Effector memory CD4-positive, alpha-beta T cell (primary cell): ENCODE results near the gene SMURF2.

Experiments
- DNase-seq, 3 donors: peaks; one replicate each; pipeline ENCODE4 v3.0.0-alpha.2; 2020
- H3K27ac ChIP-seq: 2 replicates; pipeline ENCODE4 v1.7.0; 2013; ENCODE audit warnings: mild to moderate bottlenecking, low read length, moderate library complexity; ENCODE audit not compliant: insufficient read depth, poor library complexity, severe bottlenecking
- H3K27me3 ChIP-seq: replicated peaks from 2 replicates; pipeline ENCODE4 v1.7.0; 2013; ENCODE audit warnings: mild to moderate bottlenecking, low read length; ENCODE audit not compliant: insufficient read depth, control insufficient read depth, poor library complexity, severe bottlenecking
- H3K36me3 ChIP-seq: 2 replicates; pipeline ENCODE4 v1.7.0; 2013; ENCODE audit warnings: mild to moderate bottlenecking, low read length, moderate library complexity; ENCODE audit not compliant: control insufficient read depth, insufficient read depth
- H3K4me1 ChIP-seq: 2 replicates; pipeline ENCODE4 v1.7.0; 2013; ENCODE audit warnings: low read length, mild to moderate bottlenecking; ENCODE audit not compliant: control insufficient read depth, insufficient read depth, poor library complexity, severe bottlenecking
- H3K4me3 ChIP-seq: 2 replicates; pipeline ENCODE4 v1.7.0; 2013; ENCODE audit warnings: low read length, low read depth, mild to moderate bottlenecking; ENCODE audit not compliant: insufficient read depth, poor library complexity, severe bottlenecking
- H3K9me3 ChIP-seq: 2 replicates; pipeline ENCODE4 v1.7.0; 2013; ENCODE audit warnings: mild to moderate bottlenecking, low read length, moderate library complexity; ENCODE audit not compliant: control insufficient read depth

The SMURF2 gene

DNA sequence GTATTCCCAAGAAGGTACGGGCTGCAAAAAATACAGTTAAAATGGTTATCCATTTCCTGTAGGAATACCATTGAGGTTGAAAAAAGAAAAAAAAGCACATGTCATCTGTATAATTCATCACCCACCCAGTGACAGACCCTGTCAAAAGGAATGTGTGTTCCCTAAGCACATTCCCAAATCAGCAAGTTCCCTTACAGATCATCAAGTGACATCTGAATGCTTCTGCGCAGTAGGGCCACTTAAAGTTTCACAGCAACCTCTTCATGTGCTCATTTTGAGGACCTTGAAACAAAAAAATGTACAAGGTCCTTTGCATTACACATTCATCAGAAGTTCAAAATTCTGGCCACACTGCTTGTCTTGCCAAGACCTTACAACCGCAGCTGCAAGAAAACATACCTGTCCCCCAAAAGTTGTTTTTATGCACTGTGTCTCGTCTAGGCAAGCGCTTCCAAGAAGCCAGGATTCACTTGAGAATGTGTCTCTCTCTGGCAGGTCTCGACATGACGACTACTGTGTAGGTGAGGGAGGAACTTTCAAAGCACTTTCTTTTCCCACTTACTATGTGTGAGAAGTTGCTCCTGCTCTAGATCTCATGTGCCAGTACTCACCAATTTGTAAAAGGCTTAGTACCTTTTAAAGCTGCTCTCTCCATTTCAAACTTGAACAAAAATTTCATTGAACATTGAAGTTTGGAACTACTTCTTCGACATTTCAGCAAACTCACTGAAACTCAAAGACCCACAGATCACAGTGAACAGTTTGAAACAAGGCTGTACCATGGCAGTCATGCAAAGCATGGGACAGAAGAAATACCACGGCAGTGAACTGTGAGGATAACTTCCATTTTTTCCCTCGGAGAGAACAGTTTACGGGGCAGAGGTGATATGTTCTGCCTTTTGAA, 161.0 kb downstream of the SMURF2 start:
- H3K27me3 ChIP-seq, result no peaks in the 10 kb centered on the region
- H3K9me3 ChIP-seq, result no peaks in the 10 kb centered on the region
- H3K27ac ChIP-seq, result no peak overlapping the region
- no peak overlapping the region for H3K4me3 ChIP-seq
- peaks cover 77% of the 10 kb centered on the region for H3K36me3 ChIP-seq
- H3K4me1 ChIP-seq, result peaks cover 33% of the 10 kb centered on the region
- peak in 1 of 3 donors; percentile 4 for DNase-seq

DNA sequence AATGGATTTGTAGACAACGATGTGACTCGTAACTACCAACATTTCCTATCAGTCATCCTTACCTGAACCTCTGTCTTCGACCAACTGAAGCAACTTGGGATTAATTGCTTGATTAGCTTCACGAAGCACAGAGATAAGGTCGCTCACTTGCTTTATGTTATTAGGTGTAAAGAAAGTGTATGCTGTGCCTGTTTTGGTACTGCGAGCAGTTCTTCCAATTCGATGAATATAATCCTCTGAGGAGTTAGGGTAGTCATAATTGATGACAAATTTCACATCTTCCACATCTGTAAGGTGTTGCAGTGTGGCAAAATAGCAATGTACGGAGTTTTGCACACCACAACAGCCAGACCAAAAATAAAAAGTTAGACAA, 161.6 kb downstream of the SMURF2 start:
- Histone ChIP-seq H3K27me3 (no peaks in the 10 kb centered on the region), H3K9me3 (no peaks in the 10 kb centered on the region), H3K36me3 (peaks cover 75% of the 10 kb centered on the region), H3K4me3 (no peak overlapping the region), H3K4me1 (peaks cover 38% of the 10 kb centered on the region), H3K27ac (no peak overlapping the region)
- no peak for DNase-seq

DNA sequence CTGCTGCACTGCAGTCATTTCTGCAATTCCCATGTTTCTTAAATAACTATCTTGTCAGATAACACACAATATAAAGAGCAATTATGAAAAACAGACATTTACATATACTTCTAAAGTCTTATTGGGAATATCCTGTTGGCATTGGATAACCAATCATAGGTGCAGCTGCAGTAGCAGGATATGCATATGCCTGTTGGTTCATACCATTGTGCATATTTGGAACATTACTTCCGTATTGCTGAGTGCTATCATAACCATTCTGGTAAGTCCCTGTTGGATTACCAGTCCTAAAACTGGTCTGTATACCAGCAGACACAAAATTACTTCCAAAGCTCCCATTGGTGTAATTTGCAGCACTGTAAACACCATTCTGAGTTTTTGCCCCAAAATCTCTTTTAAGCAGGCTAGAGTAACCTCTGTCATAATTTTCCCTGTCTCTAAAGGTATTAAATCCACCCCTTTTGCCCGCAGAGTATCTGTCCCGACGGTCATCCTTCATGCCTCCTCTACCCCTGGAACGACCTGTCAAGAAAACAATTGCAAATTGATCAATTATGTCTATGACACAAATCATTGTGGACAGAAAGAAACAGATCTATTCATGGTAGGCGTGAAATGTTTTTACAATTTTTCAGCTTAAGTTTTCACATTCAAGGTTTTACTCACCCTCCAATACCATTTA, 162.2 kb downstream of the SMURF2 start:
- Histone ChIP-seq H3K27ac (no peak overlapping the region), H3K4me3 (no peak overlapping the region), H3K9me3 (no peaks in the 10 kb centered on the region), H3K4me1 (peaks cover 42% of the 10 kb centered on the region), H3K36me3 (peaks cover 69% of the 10 kb centered on the region), H3K27me3 (no peaks in the 10 kb centered on the region)
- no peak for DNase-seq

DNA sequence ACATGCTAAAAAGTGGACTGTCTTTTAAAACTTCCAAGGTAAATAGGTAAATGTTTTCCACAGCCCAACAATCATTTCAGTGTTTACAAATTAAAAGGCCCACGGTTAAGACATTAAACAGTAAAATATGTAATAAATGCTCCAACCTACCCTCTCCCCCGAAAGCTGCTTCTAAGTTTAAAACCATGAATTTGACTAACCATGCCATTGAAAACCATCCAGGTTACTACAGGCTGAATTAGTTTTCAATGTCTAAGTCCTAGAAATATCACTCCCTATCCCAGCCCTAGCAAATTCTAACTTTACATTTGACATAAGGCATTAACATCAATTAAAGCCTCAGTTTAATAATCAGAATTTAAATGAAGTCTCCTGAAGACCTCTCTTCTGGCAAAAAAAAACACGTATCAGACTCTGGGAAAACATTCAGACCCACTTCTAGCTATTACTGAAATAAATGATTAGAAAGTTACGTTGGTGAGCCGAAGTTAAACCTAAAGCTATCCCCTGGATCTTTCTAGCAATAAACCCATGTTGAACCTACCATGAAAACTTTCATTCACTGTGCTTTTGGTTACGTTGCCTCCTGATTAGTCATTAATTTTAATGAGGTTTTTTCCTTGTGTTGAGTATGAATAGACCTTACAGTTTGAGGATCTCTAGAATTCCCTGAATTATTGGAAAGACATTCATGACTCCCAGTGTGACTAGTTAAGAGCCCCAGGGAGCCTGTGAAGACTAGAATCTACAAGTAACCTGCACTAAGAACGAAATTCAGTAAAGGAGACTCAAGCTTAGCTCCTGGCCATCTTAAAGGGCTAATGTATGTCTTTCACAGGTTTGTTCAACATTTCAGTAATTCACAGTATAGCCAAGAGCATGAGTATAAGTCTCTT, 163.6 kb downstream of the SMURF2 start:
- Histone ChIP-seq H3K4me1 (peaks cover 36% of the 10 kb centered on the region), H3K4me3 (no peak overlapping the region), H3K27ac (peak overlapping the region; percentile 82), H3K27me3 (no peaks in the 10 kb centered on the region), H3K36me3 (peaks cover 56% of the 10 kb centered on the region), H3K9me3 (no peaks in the 10 kb centered on the region)
- no peak for DNase-seq

DNA sequence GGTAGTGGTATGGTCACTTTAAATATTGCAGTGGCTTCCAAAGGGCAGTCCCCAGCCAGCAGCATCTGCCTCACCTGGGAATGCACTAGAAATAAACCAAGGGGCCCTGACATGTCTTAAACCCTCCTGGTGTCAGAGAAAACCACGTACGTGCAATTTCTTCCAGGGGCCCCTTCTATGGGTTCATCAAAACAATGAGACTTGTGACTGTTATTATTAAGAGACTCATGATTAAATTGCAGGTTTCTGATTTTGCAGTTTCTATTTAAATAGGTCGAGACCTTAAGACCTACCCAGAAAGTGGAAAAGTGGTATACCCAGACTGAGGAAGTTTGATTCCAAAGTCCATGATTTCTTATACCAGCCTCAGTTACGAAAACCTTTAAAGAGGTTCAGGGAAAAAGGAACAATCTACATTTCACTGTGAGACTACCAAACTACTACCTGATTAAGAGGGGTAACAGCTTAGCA, 164.5 kb downstream of the SMURF2 start:
- peaks cover 29% of the 10 kb centered on the region for H3K4me1 ChIP-seq

GRCh38 chr17:64496786-64497564, 165.1 kb downstream of the SMURF2 start, which contains the start of gene POLG2:
POLG2 (minus strand) TSS chr17:64497054; CDS start chr17:64496968, 86 bp downstream.
- Histone ChIP-seq H3K27ac (peak within 1 kb of the TSS; percentile 82), H3K4me1 (peaks cover 24% of the 10 kb centered on the region), H3K36me3 (peaks cover 40% of the 10 kb centered on the region)

More for the DNA sequence above, 164.5 kb downstream of the SMURF2 start:
- Histone ChIP-seq H3K4me3 (peak overlapping the region; percentile 85), H3K36me3 (peaks cover 46% of the 10 kb centered on the region), H3K27ac (peak overlapping the region; percentile 82), H3K27me3 (no peaks in the 10 kb centered on the region), H3K9me3 (no peaks in the 10 kb centered on the region)
- no peak for DNase-seq

DNA sequence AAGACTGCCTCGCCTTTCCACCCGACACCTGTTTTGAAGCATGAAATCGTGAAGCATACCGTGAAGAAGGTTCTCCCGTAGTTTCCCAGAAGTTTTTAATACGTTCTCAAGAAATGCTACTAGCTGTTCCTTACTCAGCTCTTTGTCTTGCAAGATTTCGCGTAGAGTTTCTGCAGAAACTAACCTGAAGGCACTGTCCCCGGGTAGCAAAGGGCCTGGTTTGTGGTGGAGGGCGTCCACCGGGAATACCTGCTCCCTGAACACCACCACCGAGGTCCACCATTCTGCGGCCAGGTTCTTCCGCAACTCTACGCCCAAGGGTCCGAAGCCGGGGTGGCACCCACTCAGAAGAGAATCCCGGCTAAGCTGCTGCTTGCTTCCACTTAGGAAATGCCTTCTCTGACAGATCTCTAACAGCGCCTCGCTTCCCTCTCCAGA, 165.7 kb downstream of the SMURF2 start:
- H3K27me3 ChIP-seq, result no peaks in the 10 kb centered on the region
- peak overlapping the region; percentile 82 for H3K27ac ChIP-seq
- peaks cover 24% of the 10 kb centered on the region for H3K4me1 ChIP-seq
- no peak for DNase-seq
- H3K9me3 ChIP-seq, result no peaks in the 10 kb centered on the region
- H3K36me3 ChIP-seq, result peaks cover 34% of the 10 kb centered on the region
- H3K4me3 ChIP-seq, result peak overlapping the region; percentile 85

More at GRCh38 chr17:64496786-64497564, 165.1 kb downstream of the SMURF2 start, which contains the start of gene POLG2:
- DNase-seq, result peak; percentile 94
- Histone ChIP-seq H3K27me3 (no peaks in the 10 kb centered on the region), H3K9me3 (no peaks in the 10 kb centered on the region), H3K4me3 (peak within 1 kb of the TSS; percentile 85)
